HCT116 (cell line): ENCODE measurements around the gene STK39. TPM values are rescaled to one million over a fixed set of nuclear protein-coding genes. Genes with fewer than 3 reads are reported as not detected.

ENCODE experiments used
- ATAC-seq: fragments of 200-7000 bp; cut with Tn5 transposase; 2 replicates; pipeline ENCODE4 v1.9.1; 2020; ENCODE audit warnings: mild to moderate bottlenecking, moderate library complexity
- BruUV-seq: library from RNA; stranded (reverse); fragments of 400-500 nt; replicated peaks from 2 replicates; lab custom pipeline; 2021; lab: Mats Ljungman, UMichigan
- CTCF ChIA-PET: fragments of 300-600 bp; sonication (Branson Sonifier 250); formaldehyde crosslinking; loops from one replicate; lab custom pipeline; 2021; ENCODE audit warnings: antibody characterized with exemption; lab: Charles Lee
- POLR2A ChIA-PET: fragments of 300-600, 350-600 bp; sonication (Branson Sonifier 250); formaldehyde crosslinking; loops from one replicate; lab custom pipeline; 2021; ENCODE audit warnings: antibody characterized with exemption; lab: Charles Lee
- RAD21 ChIA-PET, 2 experiments: fragments of 300-600 bp; sonication (Branson Sonifier 250); formaldehyde crosslinking; loops; one replicate each; lab custom pipeline; 2023; ENCODE audit warnings: low total read pairs in 2 of 2; ENCODE audit not compliant: uncharacterized antibody in 2 of 2, unreplicated experiment in 2 of 2, low non-redundant PET in 1 of 2; lab: Charles Lee
- DNase-seq: peaks from one replicate; pipeline ENCODE4 v3.0.0-alpha.2; 2010; ENCODE audit warnings: low read depth, low spot score
- H2AFZ ChIP-seq: fragments of 200-600 bp; shearing (Covaris generic), sonication (generic); 2 replicates; pipeline ENCODE4 v1.6.1; 2017; ENCODE audit warnings: low read depth, mixed run types, mixed read lengths, antibody characterized with exemption, low read length; ENCODE audit not compliant: poor library complexity, severe bottlenecking
- H3K27ac ChIP-seq: 2 replicates; pipeline ENCODE4 v1.5.1; 2012; ENCODE audit warnings: low read depth, low read length
- H3K27me3 ChIP-seq: fragments of 200-600 bp; sonication (generic); 2 replicates; pipeline ENCODE4 v1.6.1; 2016; ENCODE audit warnings: mixed run types, low read length, mixed read lengths; ENCODE audit not compliant: insufficient read depth
- H3K36me3 ChIP-seq, 2 experiments: fragments of 200-500 bp in 1 of 2; fragments of 200-600 bp in 1 of 2; sonication (Bioruptor generic) in 1 of 2; sonication (generic) in 1 of 2; 2 replicates each; pipeline versions ENCODE4 v1.5.1 to v1.6.1; 2014 to 2016; ENCODE audit warnings: low read length in 2 of 2, inconsistent platforms in 1 of 2, mixed read lengths in 1 of 2, mixed run types in 1 of 2; ENCODE audit not compliant: insufficient read depth in 2 of 2, control insufficient read depth in 1 of 2
- H3K4me1 ChIP-seq, 2 experiments: fragments of 200-600 bp in 1 of 2; sonication (generic) in 1 of 2; 2 replicates each; pipeline versions ENCODE4 v1.5.1 to v1.6.1; 2012 to 2017; ENCODE audit warnings: low read length in 2 of 2, inconsistent platforms in 1 of 2, mild to moderate bottlenecking in 1 of 2, mixed read lengths in 1 of 2, mixed run types in 1 of 2, moderate library complexity in 1 of 2; ENCODE audit not compliant: insufficient read depth in 2 of 2, control insufficient read depth in 1 of 2
- H3K4me2 ChIP-seq: fragments of 200-600 bp; sonication (generic); 2 replicates; pipeline ENCODE4 v1.6.1; 2017; ENCODE audit warnings: mixed run types, low read length, mixed read lengths
- H3K4me3 ChIP-seq, 2 experiments: fragments of 200-600 bp in 1 of 2; sonication (generic) in 1 of 2; replicated peaks in 1 of 2; 2 replicates each; pipeline ENCODE4 v1.5.1; 2011 to 2016; ENCODE audit warnings: low read length in 2 of 2, control low read depth in 1 of 2, low read depth in 1 of 2, mild to moderate bottlenecking in 1 of 2, mixed read lengths in 1 of 2, mixed run types in 1 of 2
- H3K79me2 ChIP-seq: fragments of 200-600 bp; sonication (generic); 2 replicates; pipeline ENCODE4 v1.6.1; 2017; ENCODE audit warnings: mild to moderate bottlenecking, mixed run types, low read length, moderate library complexity, mixed read lengths; ENCODE audit not compliant: insufficient read depth
- H3K9ac ChIP-seq: fragments of 200-600 bp; sonication (generic); 2 replicates; pipeline ENCODE4 v1.6.1; 2016; ENCODE audit warnings: low read length, mixed read lengths
- H3K9me2 ChIP-seq: fragments of 200-600 bp; sonication (generic), shearing (Covaris generic); 2 replicates; pipeline ENCODE4 v1.6.1; 2017; ENCODE audit warnings: mixed run types, mild to moderate bottlenecking, moderate library complexity; ENCODE audit not compliant: insufficient read depth
- H3K9me3 ChIP-seq, 2 experiments: fragments of 200-500 bp in 1 of 2; fragments of 200-600 bp in 1 of 2; sonication (Bioruptor generic) in 1 of 2; sonication (generic) in 1 of 2; 2 replicates each; pipeline ENCODE4 v1.6.1; 2014 to 2017; ENCODE audit warnings: low read length in 2 of 2, mixed read lengths in 2 of 2, inconsistent platforms in 1 of 2, low read depth in 1 of 2, mild to moderate bottlenecking in 1 of 2, mixed run types in 1 of 2, moderate library complexity in 1 of 2; ENCODE audit not compliant: control insufficient read depth in 1 of 2, insufficient read depth in 1 of 2
- H4K20me1 ChIP-seq: fragments of 200-600 bp; sonication (generic), shearing (Covaris generic); 2 replicates; pipeline ENCODE4 v1.6.1; 2017; ENCODE audit warnings: mixed run types, mild to moderate bottlenecking, moderate library complexity; ENCODE audit not compliant: insufficient read depth
- CEBPB ChIP-seq: IDR thresholded peaks from 2 replicates; pipeline ENCODE4 v1.6.1; 2012; ENCODE audit warnings: low read depth
- EGR1 ChIP-seq: IDR thresholded peaks from 2 replicates; pipeline ENCODE4 v1.6.1; 2012; ENCODE audit warnings: low read depth
- EZH2 ChIP-seq: fragments of 200-600 bp; sonication (generic); IDR thresholded peaks from 2 replicates; pipeline ENCODE4 v1.6.1; 2017; ENCODE audit warnings: antibody characterized with exemption, mixed run types
- FOSL1 ChIP-seq: IDR thresholded peaks from 2 replicates; pipeline ENCODE4 v1.6.1; 2012; ENCODE audit warnings: low read depth
- JUND ChIP-seq: IDR thresholded peaks from 2 replicates; pipeline ENCODE4 v1.6.1; 2012
- POLR2AphosphoS5 ChIP-seq: IDR thresholded peaks from 2 replicates; pipeline ENCODE4 v1.6.1; 2011; ENCODE audit warnings: mild to moderate bottlenecking, low read depth, low read length, moderate library complexity
- RAD21 ChIP-seq: IDR thresholded peaks from 2 replicates; pipeline ENCODE4 v1.6.1; 2012; ENCODE audit warnings: low read depth, mild to moderate bottlenecking
- SIN3A ChIP-seq: IDR thresholded peaks from 2 replicates; pipeline ENCODE4 v1.6.1; 2012; ENCODE audit warnings: low read depth
- SP1 ChIP-seq: IDR thresholded peaks from 2 replicates; pipeline ENCODE4 v1.6.1; 2012; ENCODE audit warnings: low read depth
- TCF7L2 ChIP-seq: IDR thresholded peaks from 2 replicates; pipeline ENCODE4 v1.7.0; 2011; ENCODE audit warnings: borderline replicate concordance, inconsistent platforms; ENCODE audit not compliant: insufficient read depth, insufficient read length; ENCODE audit errors: extremely low read depth
- YY1 ChIP-seq: IDR thresholded peaks from 2 replicates; pipeline ENCODE4 v1.6.1; 2011; ENCODE audit warnings: low read length, low read depth, moderate library complexity, mild to moderate bottlenecking; ENCODE audit not compliant: insufficient replicate concordance; ENCODE audit errors: extremely low read depth
- ZNF274 ChIP-seq: fragments of 200-500 bp; sonication (Bioruptor generic); IDR thresholded peaks from 2 replicates; pipeline ENCODE4 v1.6.1; 2014; ENCODE audit warnings: mild to moderate bottlenecking, low read depth, low read length, inconsistent platforms
- intact Hi-C: fragments of 100-400 bp; cut with micrococcal nuclease; formaldehyde crosslinking; loops from 2 replicates; pipeline ENCODE4 v1.10.0; 2022
- total RNA-seq: library from RNA; stranded (reverse); gene quantifications from one replicate; pipeline ENCODE4 v1.2.1, GENCODE V29; 2021; ENCODE audit not compliant: unreplicated experiment

STK39 gene
- total RNA-seq, 1 experiment from 2014 or later: 118 TPM

DNA sequence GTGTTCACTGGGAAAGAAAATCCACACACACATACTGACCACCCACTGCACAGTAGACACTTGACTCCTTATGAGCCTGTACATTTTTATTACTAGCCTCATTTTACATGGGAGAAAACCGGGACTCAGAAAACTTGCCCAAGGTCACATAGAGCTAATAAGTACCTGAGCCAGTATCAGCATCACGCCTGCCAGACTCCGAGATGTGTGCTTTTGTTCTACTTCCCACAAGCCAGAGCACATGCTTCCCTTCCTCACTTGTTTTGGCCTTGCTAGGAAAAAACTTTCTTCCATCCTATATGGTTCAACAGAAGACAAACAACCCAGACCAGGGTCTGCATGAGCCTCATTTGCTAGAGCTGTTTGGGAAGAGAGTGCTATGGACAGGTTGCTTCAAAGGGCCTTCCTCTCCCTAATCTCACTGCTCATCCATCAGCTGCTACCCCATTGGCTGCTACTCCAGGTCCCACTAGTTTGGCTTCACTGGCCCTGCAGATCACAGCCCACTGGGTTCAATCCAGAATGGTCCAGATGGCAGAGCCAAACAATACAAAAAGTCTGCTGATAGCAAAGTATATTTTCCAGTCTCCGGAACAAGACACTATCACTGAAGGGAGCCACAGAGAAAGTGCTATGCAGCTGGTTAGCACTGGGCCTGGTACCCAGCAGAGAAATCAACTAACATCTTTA, 63.9 kb downstream of the STK39 start:
- Histone ChIP-seq H3K9me3 (no peaks in the 10 kb centered on the region), H3K4me1 (peaks cover 75 to 94% of the 10 kb centered on the region in 2 experiments), H2AFZ (no peak overlapping the region), H3K4me3 (peak overlapping the region in 1 of 2 experiments; percentile 12; a peak in 2 of 4 replicates), H3K9ac (peak overlapping the region; percentile 30), H3K27me3 (no peaks in the 10 kb centered on the region), H3K9me2 (no peaks in the 10 kb centered on the region), H3K36me3 (peaks cover 0 to 3% of the 10 kb centered on the region in 2 experiments; a peak in 1 of 4 replicates), H3K79me2 (peaks cover 98% of the 10 kb centered on the region), H4K20me1 (no peaks in the 10 kb centered on the region), H3K27ac (peak overlapping the region; percentile 70), H3K4me2 (peak overlapping the region; percentile 45)
- ChIA-PET CTCF (no interaction called here), RAD21 (no interaction called here), POLR2A (interaction anchor here (1.0 kb wide), 1 partner anchor 28 kb away, joined by 3 read pairs; no protein-coding TSS in a partner anchor)
- TF ChIP-seq EZH2: no peak
- 0 out of 2 replicates have a peak, but pooled peaks have one; percentile 4 for TF ChIP-seq POLR2AphosphoS5
- no peak for TF ChIP-seq SIN3A
- TF ChIP-seq YY1: no peak
- intact Hi-C loops: no loop called here
- BruUV-seq: no TSS peak
- peak; percentile 5; the same call in 1 of the 2 replicates for ATAC-seq
- DNase-seq: no peak

DNA sequence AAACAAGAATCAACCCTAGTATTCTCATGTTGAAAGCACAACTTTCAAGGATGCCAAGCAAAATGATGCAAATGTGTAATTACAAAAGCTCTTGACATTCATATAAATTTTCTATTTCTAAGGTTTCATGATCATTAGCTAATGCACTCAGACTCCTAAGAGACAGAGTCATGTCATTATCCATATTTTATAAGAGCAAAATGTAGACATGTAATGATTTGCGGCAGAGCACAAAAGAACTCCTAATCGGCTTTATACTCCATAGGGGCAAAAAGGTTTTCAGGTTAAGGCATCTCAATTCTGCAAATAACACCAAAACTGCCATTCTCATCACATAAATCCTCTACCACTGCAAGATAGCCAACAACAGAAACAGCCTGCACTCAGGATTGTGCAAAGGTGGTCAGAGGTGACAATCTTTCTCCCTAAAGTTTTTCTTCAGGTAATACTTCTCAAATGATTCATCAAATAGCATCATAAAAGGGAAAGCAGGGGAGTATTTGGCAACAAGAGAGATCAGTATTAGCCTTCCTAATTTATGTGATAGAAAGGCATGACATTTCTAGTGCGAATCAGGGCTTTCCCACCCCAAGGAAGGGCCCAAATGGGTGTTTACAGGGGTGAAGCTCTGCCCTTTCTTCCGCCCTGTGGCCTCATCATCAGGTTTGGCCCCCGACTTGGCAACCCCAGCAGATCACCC, 64.7 kb downstream of the STK39 start:
- H3K27ac ChIP-seq: peak overlapping the region; percentile 70
- DNase-seq (no peak), ATAC-seq (peak; percentile 59)
- ChIA-PET POLR2A (no interaction called here), RAD21 (no interaction called here), CTCF (no interaction called here)
- H3K4me3 ChIP-seq: peak overlapping the region in 1 of 2 experiments; percentile 12; a peak in 2 of 4 replicates
- H3K4me2 ChIP-seq: peak overlapping the region; percentile 45
- intact Hi-C loops: no loop called here
- no peaks in the 10 kb centered on the region for H3K27me3 ChIP-seq
- H3K4me1 ChIP-seq: peaks cover 69 to 90% of the 10 kb centered on the region in 2 experiments
- H3K9ac ChIP-seq: peak overlapping the region; percentile 30
- no peak overlapping the region for H2AFZ ChIP-seq
- TF ChIP-seq TCF7L2 (no peak), RAD21 (no peak), ZNF274 (no peak), CEBPB (peak; percentile 85), SP1 (peak; percentile 59), EGR1 (0 out of 2 replicates have a peak, but pooled peaks have one; percentile 19), JUND (peak; percentile 67), SIN3A (peak; percentile 29; the same call in 1 of the 2 replicates), FOSL1 (peak; percentile 55; the same call in 1 of the 2 replicates)
- H3K9me2 ChIP-seq: no peaks in the 10 kb centered on the region
- peaks cover 0 to 3% of the 10 kb centered on the region in 2 experiments; a peak in 1 of 4 replicates for H3K36me3 ChIP-seq
- H3K9me3 ChIP-seq: no peaks in the 10 kb centered on the region
- BruUV-seq: no TSS peak
- no peaks in the 10 kb centered on the region for H4K20me1 ChIP-seq
- peaks cover 98% of the 10 kb centered on the region for H3K79me2 ChIP-seq
